Testis (tissue), 2 donors: ENCODE data around the gene SAMM50.

Experiments
- CTCF ChIP-seq, 3 experiments: fragments of 450-650 bp in 2 of 3; fragments of 200-600 bp in 1 of 3; sonication (generic) in 1 of 3; IDR thresholded peaks; one replicate each; pipeline ENCODE4 v1.5.1; 2016 to 2019; ENCODE audit warnings: antibody characterized with exemption in 3 of 3, mild to moderate bottlenecking in 2 of 3, moderate library complexity in 1 of 3
- POLR2A ChIP-seq: fragments of 450-650 bp; IDR thresholded peaks from one replicate; pipeline ENCODE4 v1.6.1; 2017; ENCODE audit warnings: antibody characterized with exemption, mild to moderate bottlenecking, moderate library complexity

GRCh38 chr22:43941449-43941848 is 13.8 kb upstream of the SAMM50 start:
- no peak for TF ChIP-seq CTCF (IDR thresholded peaks at IDR 0.05)
- no peak for TF ChIP-seq POLR2A
